SK-N-SH (cell line): Measurements from ENCODE around the gene CTPS1.

ENCODE experiments used
- CTCF ChIP-seq: fragments of 200-600 bp; sonication (generic); IDR thresholded peaks from 2 replicates; pipeline ENCODE4 v1.6.1; 2017; ENCODE audit warnings: antibody characterized with exemption, mild to moderate bottlenecking, moderate library complexity
- EP300 ChIP-seq, 2 experiments: IDR thresholded peaks; 2 replicates each; pipeline versions ENCODE4 v1.4.0 to v1.6.1; 2012; ENCODE audit warnings: borderline replicate concordance in 1 of 2, low read depth in 1 of 2, low read length in 1 of 2
- FOXJ3 ChIP-seq: sonication (generic); formaldehyde crosslinking; IDR thresholded peaks from 2 replicates; pipeline ENCODE4 v1.5.1; 2020; ENCODE audit warnings: mild to moderate bottlenecking, missing genetic modification reagents
- FOXM1 ChIP-seq: IDR thresholded peaks from 2 replicates; pipeline ENCODE4 v1.4.0; 2012; ENCODE audit warnings: low read depth, mild to moderate bottlenecking
- MAX ChIP-seq: IDR thresholded peaks from 2 replicates; pipeline ENCODE4 v1.4.0; 2012; ENCODE audit warnings: low read depth
- NRF1 ChIP-seq: IDR thresholded peaks from 2 replicates; pipeline ENCODE4 v1.6.1; 2012; ENCODE audit warnings: low read depth, mild to moderate bottlenecking, low read length
- POLR2AphosphoS5 ChIP-seq: IDR thresholded peaks from 2 replicates; pipeline ENCODE4 v1.6.1; 2012; ENCODE audit warnings: low read depth, low read length
- REST ChIP-seq: IDR thresholded peaks from 2 replicates; pipeline ENCODE4 v1.6.1; 2012; ENCODE audit warnings: mild to moderate bottlenecking, low read depth, low read length, moderate library complexity
- SIN3A ChIP-seq: IDR thresholded peaks from 2 replicates; pipeline ENCODE4 v1.6.1; 2012; ENCODE audit warnings: low read depth, mild to moderate bottlenecking, low read length, moderate library complexity, borderline replicate concordance
- SMC3 ChIP-seq: IDR thresholded peaks from 2 replicates; pipeline ENCODE4 v1.6.1; 2012; ENCODE audit warnings: low read depth, low read length, improper control_type of control experiment
- TAF1 ChIP-seq: IDR thresholded peaks from 2 replicates; pipeline ENCODE4 v1.6.1; 2012; ENCODE audit warnings: low read depth, mild to moderate bottlenecking, low read length, moderate library complexity, borderline replicate concordance
- USF2 ChIP-seq: fragments of 150-350 bp; IDR thresholded peaks from 2 replicates; pipeline ENCODE4 v1.6.1; 2017; ENCODE audit warnings: antibody characterized with exemption, low read length, low read depth, borderline replicate concordance

- TF ChIP-seq CTCF (no peak), FOXM1 (no peak), NRF1 (no peak), EP300 (IDR thresholded peaks at IDR 0.05; ENCODE audit: borderline replicate concordance in 1 of 2, low read depth in 1 of 2, low read length in 1 of 2) (no peak), MAX (no peak), USF2 (no peak), SIN3A (no peak), TAF1 (no peak), POLR2AphosphoS5 (no peak), REST (no peak), SMC3 (no peak), FOXJ3 (CRISPR knock-in tag) (no peak)
These were observed 14.0 kb upstream of the CTPS1 start for GRCh38 chr1:40965531-40965930.
